HG02678 (cell line): ENCODE data around the gene LCA5L.

Experiments
- ATAC-seq: cut with Tn5 transposase; IDR thresholded peaks from one replicate; pipeline ENCODE4 v1.9.1; 2021; ENCODE audit warnings: mild to moderate bottlenecking, moderate library complexity; ENCODE audit not compliant: unreplicated experiment

LCA5L gene

GRCh38 chr21:39359382-39359781 is 86.2 kb downstream of the LCA5L start:
- ATAC-seq, result no peak
